HG03521 (cell line): Measurements from ENCODE around the gene MDFI.

Experiments
- ATAC-seq: cut with Tn5 transposase; IDR thresholded peaks from one replicate; pipeline ENCODE4 v1.9.1; 2021; ENCODE audit warnings: mild to moderate bottlenecking, moderate library complexity; ENCODE audit not compliant: unreplicated experiment

MDFI gene

DNA sequence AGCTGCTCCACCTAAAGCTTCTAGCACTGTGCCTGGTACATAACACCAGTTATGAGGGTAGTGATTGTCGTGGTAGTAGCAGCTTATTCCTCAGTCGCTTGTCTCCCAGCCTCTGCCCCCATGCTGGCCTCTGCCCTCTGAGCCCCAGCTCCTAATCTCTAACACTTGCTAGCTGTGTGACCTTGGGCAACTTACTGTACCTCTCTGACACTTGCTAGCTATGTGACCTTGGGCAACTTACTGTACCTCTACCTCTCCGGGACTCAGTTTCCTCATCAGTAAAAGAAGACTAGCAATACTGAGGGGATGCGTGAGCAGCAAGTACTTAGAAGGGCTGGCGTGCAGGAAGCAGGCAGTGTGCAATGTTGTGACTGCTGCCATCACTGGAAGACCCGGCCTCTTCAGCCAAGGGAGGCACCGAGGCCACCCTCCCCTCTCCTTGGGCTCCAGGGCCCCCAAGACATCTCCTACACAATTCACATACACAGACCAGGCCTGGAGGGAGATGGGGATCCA lies 9.9 kb downstream of the MDFI start:
- no peak for ATAC-seq

DNA sequence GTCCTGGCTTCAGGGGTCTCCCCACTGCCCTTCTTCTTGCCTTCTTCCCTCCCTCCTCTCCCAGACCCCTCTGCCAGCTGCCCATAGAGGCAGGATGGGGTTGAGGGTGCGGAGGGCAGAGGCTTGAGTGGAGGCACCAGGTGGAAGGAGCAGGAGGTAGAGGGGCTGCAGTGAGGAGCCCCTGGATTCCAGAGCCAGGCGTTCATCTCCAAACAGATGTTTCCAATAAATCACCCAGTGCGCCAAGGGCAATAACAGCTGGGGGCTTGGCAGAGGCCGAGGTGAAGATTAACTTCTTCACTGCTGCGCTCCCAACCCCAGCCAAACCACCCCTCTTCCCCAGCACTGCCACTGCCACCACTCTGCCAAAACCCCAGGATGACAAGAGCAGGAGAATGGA lies 10.7 kb downstream of the MDFI start:
- ATAC-seq: no peak

DNA sequence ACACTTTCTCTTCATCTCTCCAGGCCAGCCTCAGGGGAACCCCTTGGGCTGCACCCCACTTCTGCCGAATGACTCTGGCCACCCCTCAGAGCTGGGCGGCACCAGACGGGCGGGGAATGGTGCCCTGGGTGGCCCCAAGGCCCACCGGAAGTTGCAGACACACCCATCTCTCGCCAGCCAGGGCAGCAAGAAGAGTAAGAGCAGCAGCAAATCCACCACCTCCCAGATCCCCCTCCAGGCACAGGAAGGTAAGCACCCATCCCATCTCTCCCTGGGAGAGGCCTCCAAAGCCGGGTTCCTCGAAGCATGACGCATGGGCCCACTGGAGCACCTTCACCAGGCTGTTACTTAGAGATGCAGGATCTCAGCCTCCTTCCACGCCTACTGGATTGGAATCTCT lies 11.3 kb downstream of the MDFI start:
- no peak for ATAC-seq

DNA sequence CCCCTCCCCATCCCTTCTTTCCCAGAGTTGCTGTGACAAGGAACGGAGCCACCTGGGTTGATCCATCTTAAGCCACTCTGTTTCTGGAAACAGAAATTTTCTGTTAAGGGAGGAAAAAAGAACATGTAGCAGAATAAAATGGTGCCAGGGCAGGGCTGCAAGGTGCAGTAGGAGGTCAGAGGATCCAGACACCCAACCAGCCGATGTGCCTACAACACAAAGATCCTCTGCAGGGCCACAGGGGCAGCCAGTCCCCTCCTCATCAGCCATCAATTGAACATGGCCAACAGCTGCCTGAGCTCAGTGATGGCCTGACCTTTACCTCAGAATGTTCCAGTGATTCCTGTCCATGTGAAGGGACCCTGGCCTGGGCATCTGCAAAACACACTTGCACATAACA lies 11.9 kb downstream of the MDFI start:
- no peak for ATAC-seq

DNA sequence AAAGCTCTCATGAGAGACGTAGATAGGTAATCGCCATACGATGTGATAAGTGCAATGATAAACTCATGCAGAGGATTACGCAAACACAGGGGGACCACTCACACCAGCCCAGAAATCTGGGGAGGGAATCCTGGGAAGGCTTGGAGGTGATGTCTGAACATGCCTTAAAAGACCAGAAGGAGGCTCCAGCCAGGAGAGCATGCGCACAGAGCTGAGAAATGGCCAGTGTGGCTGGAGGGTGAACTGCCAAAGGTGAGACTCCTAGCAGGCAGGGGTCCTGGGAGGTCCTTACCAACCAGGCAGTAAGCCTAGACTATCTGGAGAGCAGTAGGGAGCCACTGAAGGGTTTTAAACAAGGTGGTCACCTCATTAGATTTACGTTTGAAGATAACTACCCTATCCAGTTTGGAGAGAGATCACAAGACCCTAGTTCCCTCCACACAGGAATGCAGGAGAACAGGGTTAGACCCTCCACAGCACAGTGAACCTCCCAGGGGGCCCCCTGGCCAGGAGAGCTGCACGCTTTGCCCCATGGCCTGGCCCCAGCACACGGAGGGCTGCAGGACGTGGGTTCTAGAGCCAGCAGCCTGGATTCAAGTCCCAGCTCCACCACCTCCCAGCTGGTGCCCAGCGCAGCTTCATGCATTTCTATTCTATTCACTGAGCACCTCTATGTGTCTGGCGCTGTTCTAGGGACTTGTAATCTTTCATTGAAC lies 13.1 kb downstream of the MDFI start:
- ATAC-seq: no peak

DNA sequence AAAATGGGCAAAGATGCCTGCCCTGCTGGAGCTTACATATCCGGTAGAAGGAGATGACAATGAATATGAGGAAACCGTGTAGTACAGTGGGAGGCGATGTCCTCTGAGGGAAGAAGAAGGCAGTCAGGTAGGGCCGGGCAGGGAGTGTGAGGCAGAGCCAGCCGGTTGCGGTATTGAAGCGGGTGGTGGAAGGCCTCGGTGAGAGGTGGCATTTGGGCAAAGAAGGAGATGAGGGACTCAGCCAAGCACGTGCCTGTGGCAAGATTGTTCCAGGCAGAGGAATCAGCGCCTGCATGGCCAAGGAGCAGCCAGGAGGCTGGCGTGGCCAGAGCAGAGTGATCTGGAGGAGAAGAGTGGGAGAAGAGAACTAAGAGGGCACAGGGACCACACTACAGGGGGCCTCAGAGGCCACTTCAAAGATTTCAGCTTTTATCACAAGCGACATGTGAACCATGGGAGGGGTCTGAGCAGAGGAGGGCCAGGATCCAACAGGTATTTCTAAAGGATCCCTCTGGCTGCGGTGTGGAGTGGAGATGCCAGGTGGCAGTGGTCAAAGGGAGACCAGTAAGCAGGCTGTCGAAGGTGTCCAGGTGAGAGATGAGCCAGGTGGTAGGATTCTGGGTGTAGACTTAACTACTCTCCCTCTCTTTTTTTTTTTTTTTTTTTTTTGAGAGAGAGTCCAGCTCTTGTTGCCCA lies 13.8 kb downstream of the MDFI start:
- ATAC-seq: no peak

DNA sequence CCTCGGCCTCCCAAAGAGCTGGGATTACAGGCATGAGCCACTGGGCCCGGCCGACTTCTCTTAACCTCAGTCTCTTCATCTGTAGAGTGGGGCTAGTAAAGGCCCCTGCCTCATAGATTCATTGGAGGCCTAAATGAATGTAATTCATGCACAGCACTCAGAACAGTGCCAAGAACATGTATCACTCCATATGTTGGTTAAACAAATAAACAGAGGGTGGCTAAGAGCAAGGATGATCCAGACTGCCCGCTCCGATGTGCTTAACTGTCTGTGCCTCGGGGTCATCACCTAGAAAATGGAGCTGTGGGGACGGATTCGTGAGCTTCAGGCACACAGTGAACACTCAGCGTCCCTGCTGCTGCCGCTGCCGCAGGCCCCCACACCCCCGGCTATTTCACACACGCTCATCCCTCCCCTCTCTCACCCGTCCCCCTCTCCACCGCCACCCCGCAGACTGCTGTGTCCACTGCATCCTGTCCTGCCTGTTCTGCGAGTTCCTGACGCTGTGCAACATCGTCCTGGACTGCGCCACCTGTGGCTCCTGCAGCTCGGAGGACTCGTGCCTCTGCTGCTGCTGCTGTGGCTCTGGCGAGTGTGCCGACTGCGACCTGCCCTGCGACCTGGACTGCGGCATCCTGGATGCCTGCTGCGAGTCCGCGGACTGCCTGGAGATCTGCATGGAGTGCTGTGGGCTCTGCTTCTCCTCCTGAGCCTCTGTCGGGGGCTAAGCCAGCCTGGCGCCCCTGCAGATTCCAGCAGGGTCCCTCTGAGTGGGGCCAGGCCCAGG lies 14.8 kb downstream of the MDFI start:
- no peak for ATAC-seq

DNA sequence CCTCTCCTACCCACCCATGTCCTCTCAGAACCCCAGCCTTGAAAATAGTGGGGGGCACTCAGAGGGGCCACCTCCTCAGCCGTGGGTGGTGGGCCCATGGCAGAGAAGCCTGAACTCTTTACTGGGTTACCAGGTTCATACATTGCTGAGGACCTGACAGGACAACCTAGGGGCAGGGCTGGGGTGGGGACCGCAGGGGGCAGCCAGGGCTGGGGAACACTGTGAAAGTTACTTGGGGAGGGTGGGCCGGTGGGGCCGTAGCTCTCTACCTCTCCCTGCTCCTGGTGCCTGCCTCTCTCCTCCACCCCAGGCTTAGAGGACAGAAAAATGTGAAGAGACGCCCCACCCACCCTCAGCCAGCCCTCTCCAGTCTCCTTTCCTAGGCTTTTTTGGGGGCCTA lies 15.4 kb downstream of the MDFI start:
- ATAC-seq: no peak

DNA sequence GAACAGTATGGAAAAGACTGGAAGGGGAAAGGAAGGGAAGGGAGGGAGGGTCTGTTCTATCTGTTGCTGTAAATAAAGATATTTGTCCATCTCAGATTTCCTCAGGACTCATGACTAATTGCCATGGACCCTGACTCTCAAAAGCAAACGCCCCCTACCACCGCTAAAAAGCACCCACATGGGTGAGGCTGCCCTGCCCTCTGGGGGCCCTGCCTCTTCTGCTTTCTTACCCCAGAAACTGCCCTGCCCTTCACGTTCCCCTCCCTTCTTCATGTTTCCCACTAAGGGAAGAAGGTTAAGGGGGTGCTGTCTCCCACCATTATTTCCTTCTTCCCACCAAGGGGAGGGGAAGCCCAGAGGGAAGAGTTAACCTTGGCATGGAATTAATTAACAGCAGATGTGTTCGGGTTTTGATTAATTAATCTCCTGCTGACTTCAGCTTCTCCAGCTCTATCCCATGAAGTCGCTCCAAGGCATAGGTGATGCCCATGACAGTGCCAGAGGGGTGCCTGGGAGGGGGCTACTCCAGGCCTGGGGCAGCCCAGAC lies 16.0 kb downstream of the MDFI start:
- no peak for ATAC-seq

DNA sequence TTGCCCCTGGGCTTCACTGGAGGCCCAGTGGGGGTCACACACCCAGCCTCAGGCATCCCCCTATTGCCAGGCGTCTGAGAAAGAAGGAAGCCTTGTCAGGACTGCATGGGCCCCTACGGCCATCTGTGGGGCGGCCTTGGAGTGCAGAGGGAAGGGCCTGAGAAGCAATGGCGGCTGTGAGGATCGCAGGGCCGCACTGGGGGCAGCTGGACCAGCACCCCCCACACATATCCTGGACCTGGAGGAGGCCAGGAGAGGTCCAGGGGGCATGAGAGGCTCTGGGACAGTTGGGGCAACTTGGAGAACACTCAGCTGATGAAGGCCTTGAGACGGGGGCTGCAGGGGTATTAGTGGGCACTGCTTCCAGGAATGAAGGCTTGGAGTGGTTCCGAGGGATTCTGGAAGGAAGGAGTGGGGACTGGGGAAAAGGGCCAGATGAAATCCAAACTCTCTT lies 16.5 kb downstream of the MDFI start:
- ATAC-seq: no peak

DNA sequence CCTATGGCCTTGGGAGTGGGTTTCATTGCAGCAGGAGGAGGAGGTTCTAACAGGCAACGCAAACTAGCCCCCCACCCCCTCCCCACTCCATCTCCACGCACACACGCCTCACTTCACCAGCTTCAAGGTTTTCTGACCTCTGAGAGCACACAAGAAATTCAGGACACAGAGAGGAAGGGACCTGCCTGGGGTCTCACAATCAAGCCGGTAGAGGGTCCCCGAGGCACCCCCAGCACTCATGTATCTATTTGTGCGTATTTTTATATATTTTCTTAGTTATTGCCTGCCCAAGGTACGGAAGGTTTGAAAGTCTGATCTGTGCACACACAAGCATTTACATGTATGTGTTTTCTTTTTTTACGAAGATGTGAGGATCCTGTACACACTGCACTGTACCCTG lies 16.9 kb downstream of the MDFI start:
- ATAC-seq: no peak

DNA sequence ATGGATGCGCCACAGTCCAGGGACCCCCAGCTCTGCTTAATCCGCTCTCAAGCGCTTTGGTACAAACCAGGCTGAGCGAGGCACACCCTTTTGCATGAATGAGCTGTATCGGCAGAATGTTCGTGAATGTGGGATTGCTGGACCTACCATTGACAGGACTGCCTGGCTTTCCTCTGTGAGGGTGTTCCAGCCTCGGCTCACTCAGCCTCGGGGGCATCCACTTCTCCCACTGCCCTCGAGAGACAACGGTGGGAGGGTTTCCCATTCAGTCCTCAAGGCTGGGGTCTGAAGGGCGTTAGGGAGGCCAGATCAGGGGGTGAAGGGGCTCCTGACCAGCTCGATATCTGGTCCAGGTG lies 17.4 kb downstream of the MDFI start:
- no peak for ATAC-seq

DNA sequence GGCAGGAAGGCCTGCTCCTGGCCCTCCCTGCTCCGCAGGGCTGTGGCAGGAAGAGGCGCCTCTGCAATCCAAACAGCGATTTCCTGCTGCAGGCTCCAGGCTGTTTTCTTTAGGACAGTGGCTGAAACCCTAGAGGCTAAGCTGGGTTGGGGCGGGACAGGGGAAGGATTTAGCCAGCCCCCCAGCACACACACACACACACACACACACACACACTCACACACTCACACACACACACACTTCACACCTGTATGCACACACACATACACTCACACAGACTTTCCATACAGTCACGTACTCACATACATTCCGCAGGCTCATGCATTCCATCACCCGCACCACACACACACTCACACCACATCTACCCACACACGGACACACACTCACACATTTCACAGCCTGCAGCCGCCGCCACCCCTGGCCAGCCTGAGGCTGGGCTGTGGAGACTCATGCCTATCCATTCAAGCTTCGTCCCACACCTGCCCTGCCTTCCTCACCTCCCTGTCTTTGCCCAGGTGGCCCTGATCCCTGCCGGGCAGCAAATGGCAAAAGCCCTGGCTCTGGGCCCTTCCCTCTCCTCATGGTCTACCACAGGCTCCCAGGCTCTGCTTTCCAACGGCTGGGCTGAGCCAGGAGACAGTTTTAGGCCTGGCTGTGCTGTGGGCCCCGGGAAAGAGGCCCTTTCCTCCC lies 17.9 kb downstream of the MDFI start:
- ATAC-seq: no peak

DNA sequence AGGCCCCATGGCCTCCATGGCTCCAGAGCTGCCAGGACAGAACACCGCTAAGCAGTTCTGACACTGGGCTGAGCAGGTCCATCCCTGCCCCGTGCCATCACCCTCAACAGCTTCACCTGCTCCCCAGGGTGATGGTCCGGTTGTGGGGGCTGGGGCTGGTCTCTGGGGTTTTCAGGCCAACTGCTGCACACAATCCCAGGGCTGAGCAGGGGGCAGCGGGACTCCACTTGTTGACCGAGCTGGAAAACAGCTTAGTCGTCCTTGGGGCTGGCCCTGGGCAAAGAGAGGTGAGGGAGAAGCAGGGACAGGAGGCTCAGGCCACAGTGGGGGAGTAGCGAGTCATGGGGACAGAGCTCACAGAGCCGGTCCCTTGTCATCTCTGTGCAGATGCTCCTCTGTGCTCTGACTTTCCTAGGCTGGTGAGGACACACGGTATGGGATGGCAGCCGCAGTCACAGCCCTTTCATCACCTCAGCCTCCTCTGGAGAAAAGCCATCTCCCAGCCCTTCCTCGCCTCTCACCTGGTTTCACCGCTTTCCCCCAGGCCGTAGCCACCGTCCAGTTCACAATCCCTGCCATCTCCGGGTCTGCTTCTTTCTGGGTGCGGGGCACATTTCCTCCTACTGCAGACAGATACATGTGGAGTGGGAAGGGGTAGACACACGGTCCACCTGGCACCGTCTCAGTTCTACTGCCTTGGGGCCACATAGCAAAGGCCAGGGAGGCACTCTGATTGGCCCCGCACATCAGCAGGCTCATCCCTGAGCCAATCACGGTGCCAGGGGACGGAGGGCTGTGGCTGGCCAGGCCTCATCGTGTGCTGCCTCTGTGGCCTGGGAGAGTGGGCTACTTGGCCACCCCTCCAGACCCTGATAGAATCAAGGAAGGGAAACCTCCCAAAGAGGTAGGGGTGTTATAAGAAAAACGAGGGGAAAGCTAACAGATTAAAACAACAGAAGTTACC lies 19.1 kb downstream of the MDFI start:
- no peak for ATAC-seq

DNA sequence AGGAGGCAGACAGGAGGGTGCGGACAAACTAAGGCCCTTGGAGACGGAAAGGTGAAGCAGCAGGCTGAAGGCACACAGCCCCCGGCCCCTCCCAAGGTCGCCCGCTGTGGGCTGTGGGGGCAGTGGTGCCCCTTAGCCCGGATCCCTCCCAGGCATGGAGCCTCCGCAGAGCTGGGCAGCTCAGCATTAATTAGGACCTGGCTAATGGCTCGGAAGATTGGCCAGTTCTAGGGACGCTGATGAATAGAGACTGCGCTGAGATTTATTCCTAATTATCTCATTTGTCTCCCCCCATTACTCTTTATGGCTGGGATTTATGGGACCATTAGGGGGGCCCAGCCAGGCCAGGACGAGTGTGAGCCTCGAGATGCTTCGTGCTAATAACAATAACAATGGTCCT lies 20.4 kb downstream of the MDFI start:
- no peak for ATAC-seq

DNA sequence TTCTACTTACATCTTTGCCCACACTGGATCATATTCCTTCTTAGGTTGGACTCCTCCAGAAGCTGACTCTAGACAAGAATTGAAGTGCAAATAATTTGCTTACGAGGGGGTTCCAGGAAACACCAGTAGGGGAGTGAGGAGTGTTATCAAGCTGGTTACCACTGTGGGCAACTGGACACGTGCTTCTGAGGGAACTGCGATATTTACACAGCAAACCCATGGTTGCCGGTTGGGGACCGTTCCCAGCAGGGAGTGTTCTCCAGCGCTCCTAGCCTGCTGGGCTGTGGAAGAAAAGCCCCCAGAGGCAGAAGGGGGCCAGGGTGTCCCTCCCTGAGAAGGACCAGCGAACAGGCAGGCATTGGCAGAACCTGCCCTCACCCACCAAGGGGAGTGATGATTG lies 21.7 kb downstream of the MDFI start:
- ATAC-seq: no peak

DNA sequence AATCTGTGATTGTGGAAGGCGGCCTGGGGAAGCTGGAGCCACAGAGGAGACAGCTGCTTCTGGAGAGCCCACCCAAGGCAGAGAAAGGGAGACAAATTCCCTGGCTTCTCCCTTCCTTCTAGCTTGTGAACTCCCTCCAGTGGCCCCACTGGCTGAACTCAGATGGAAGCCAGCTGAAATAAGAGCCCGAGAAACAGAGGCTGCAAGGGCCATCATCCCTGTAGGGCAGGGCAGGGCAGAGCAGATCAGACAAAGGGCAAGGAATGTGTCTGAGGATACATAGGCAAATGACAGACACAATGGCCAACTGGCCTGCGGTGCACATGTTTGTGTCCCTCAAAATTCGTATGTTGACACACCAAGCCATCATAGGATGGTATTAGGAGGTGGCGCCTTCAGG lies 25.3 kb downstream of the MDFI start:
- no peak for ATAC-seq

DNA sequence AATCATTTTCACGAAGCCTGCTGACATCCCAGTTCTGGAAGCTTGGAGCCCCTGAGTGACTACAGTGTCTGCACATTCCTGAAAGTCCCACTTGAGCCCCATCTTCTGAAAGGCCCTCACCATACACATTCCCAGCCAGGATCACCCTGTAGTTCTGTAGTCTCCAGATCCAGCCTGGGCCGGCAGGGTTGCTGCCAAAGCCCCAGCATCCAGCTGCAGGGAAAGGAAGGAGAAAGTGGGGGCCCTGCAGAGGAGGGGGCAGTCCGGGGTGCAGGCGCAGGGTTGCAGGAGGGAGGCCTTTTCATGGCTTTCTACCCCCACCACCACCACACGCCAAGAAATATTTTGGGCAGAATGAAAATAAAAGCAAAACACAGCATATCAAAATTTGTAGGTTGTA lies 26.0 kb downstream of the MDFI start:
- no peak for ATAC-seq

DNA sequence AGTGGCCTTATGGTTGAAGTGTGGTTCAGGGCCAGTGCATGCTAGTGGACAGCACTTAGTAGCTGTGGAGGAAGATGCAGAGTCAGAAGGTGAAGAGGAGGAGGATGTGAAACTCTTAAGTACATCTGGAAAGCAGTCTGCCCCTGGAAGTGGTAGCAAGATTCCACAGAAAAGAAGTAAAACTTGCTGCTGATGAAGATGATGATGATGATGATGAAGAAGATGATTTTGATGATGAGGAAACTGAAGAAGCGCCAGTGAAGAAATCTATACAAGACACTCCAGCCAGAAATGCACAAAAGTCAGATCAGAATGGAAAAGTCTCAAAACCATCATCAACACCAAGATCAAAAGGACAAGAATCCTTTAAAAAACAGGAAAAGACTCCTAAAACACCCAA lies 28.9 kb downstream of the MDFI start:
- ATAC-seq: no peak

DNA sequence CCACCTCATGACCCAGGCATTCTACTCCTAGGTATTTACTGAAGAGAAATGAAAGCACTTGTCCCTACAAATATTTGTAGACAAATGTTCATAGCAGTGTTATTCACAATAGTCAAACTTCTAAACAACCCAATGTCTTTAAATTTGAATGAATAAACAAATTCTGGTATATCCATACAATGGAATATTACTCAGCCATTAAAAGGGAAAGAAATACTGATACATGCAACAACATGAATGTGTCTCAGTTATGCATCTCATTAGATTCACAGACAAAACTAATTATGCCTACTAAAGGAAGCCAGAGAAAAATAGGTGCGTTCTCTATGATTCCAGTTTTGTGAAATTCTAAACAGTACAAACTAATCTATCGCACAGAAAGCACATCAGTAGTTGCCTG lies 30.7 kb downstream of the MDFI start:
- ATAC-seq: no peak
